Measurements from ENCODE around the gene IFNK. TPM values are rescaled to one million over a fixed set of nuclear protein-coding genes. Genes with fewer than 3 reads are reported as not detected.

The IFNK gene
- polyA plus RNA-seq, 1 donor (not counting 4 experiments of a cell fraction or from before 2014, with no cell fraction given) = 29.2 TPM

- peak within 1 kb of the TSS; percentile 97 for H3K27ac ChIP-seq (ENCODE audit: control insufficient read depth, insufficient read depth, low read length)
- no peaks in the 10 kb centered on the region for H4K20me1 ChIP-seq (ENCODE audit: control insufficient read depth, extremely low read depth, insufficient read depth, low read length)
- peak within 1 kb of the TSS; percentile 93 for H3K4me2 ChIP-seq (ENCODE audit: control insufficient read depth, extremely low read depth, insufficient read depth, low read depth, low read length)
- FAIRE-seq (no peak), DNase-seq (ENCODE audit: low read depth, low spot score) (no peak)
- peaks cover 48% of the 10 kb centered on the region for H3K79me2 ChIP-seq (ENCODE audit: control insufficient read depth, insufficient read depth, low read length)
- H3K36me3 ChIP-seq (ENCODE audit: control insufficient read depth in 2 of 2, extremely low read depth in 1 of 2, insufficient read depth in 2 of 2, low read length in 2 of 2) = no peaks in the 10 kb centered on the region
- no peaks in the 10 kb centered on the region for H3K9me3 ChIP-seq (ENCODE audit: control insufficient read depth, low read depth, low read length)
- H3K9ac ChIP-seq (ENCODE audit: control insufficient read depth, extremely low read depth, insufficient read depth, low read length) = peak within 1 kb of the TSS; percentile 95
- peak within 1 kb of the TSS; percentile 65 to 85 (median 85) for H3K4me3 ChIP-seq (ENCODE audit: control insufficient read depth in 2 of 3, extremely low read depth in 1 of 3, insufficient read depth in 2 of 3, low read depth in 1 of 3, low read length in 3 of 3)
- dilution Hi-C loops (cut with MboI; ENCODE audit: extremely low pct_ligation_motif_present, low sequenced_read_pairs) = loop anchor here (25.0 kb wide), 1 partner anchor 192 kb away; no protein-coding TSS in a partner anchor
- peak within 1 kb of the TSS; percentile 20 for H2AFZ ChIP-seq (ENCODE audit: control insufficient read depth, low read length)
- H3K27me3 ChIP-seq (ENCODE audit: control insufficient read depth, extremely low read depth, insufficient read depth, low read length) = no peaks in the 10 kb centered on the region
- H3K4me1 ChIP-seq (ENCODE audit: control insufficient read depth, extremely low read depth, insufficient read depth, low read length) = peaks cover 51% of the 10 kb centered on the region
- no peak for TF ChIP-seq EZH2 (IDR thresholded peaks at IDR 0.05; ENCODE audit: low read length)
- peak; percentile 73 to 82 (median 82) for TF ChIP-seq CTCF (optimal IDR thresholded peaks at IDR 0.05 in 1 of 3, IDR thresholded peaks at IDR 0.05 in 1 of 3, conservative IDR thresholded peaks at IDR 0.05 in 1 of 3; ENCODE audit: extremely low read depth in 1 of 3, insufficient read depth in 2 of 3, low read length in 3 of 3)
- no peaks in the 10 kb centered on the region for H3K9me1 ChIP-seq (ENCODE audit: control insufficient read depth, extremely low read depth, insufficient read depth, low read length)
These were observed 5.5 kb downstream of the IFNK start, which contains the start of gene MOB3B for GRCh38 chr9:27529316-27530278. TSS of gene MOB3B (minus strand) at chr9:27529814. CDS start at chr9:27455550, 74,264 bp downstream.

GRCh38 chr9:27530915-27531755 is 7.0 kb downstream of the IFNK start:
- no peaks in the 10 kb centered on the region for H4K20me1 ChIP-seq (ENCODE audit: control insufficient read depth, extremely low read depth, insufficient read depth, low read length)
- peaks cover 33% of the 10 kb centered on the region for H3K79me2 ChIP-seq (ENCODE audit: control insufficient read depth, insufficient read depth, low read length)
- H3K27ac ChIP-seq (ENCODE audit: control insufficient read depth, insufficient read depth, low read length) = no peak overlapping the region
- H2AFZ ChIP-seq (ENCODE audit: control insufficient read depth, low read length) = no peak overlapping the region
- peaks cover 36% of the 10 kb centered on the region for H3K4me1 ChIP-seq (ENCODE audit: control insufficient read depth, extremely low read depth, insufficient read depth, low read length)
- H3K27me3 ChIP-seq (ENCODE audit: control insufficient read depth, extremely low read depth, insufficient read depth, low read length) = no peaks in the 10 kb centered on the region
- H3K36me3 ChIP-seq (ENCODE audit: control insufficient read depth in 2 of 2, extremely low read depth in 1 of 2, insufficient read depth in 2 of 2, low read length in 2 of 2) = no peaks in the 10 kb centered on the region
- DNase-seq (ENCODE audit: low read depth, low spot score) (no peak), FAIRE-seq (peak; percentile 60)
- TF ChIP-seq EZH2 (IDR thresholded peaks at IDR 0.05; ENCODE audit: low read length) (no peak), CTCF (optimal IDR thresholded peaks at IDR 0.05 in 1 of 3, IDR thresholded peaks at IDR 0.05 in 1 of 3, conservative IDR thresholded peaks at IDR 0.05 in 1 of 3; ENCODE audit: extremely low read depth in 1 of 3, insufficient read depth in 2 of 3, low read length in 3 of 3) (no peak)
- H3K9ac ChIP-seq (ENCODE audit: control insufficient read depth, extremely low read depth, insufficient read depth, low read length) = no peak overlapping the region
- dilution Hi-C loops (cut with MboI; ENCODE audit: extremely low pct_ligation_motif_present, low sequenced_read_pairs) = loop anchor here (25.0 kb wide), 1 partner anchor 194 kb away; no protein-coding TSS in a partner anchor
- H3K4me3 ChIP-seq (ENCODE audit: control insufficient read depth in 2 of 3, extremely low read depth in 1 of 3, insufficient read depth in 2 of 3, low read depth in 1 of 3, low read length in 3 of 3) = peak overlapping the region in 1 of 3 experiments; percentile 85
- no peaks in the 10 kb centered on the region for H3K9me1 ChIP-seq (ENCODE audit: control insufficient read depth, extremely low read depth, insufficient read depth, low read length)
- peak overlapping the region; percentile 93 for H3K4me2 ChIP-seq (ENCODE audit: control insufficient read depth, extremely low read depth, insufficient read depth, low read depth, low read length)
- H3K9me3 ChIP-seq (ENCODE audit: control insufficient read depth, low read depth, low read length) = no peaks in the 10 kb centered on the region
